Activated T-cell treated with anti-CD3 and anti-CD28 coated beads for 1 hour (primary cell): ENCODE results near the gene TPR.

Experiments
- DNase-seq: peaks from one replicate; pipeline ENCODE4 v3.0.0-alpha.2; 2020; ENCODE audit warnings: low read depth

The TPR gene

DNA sequence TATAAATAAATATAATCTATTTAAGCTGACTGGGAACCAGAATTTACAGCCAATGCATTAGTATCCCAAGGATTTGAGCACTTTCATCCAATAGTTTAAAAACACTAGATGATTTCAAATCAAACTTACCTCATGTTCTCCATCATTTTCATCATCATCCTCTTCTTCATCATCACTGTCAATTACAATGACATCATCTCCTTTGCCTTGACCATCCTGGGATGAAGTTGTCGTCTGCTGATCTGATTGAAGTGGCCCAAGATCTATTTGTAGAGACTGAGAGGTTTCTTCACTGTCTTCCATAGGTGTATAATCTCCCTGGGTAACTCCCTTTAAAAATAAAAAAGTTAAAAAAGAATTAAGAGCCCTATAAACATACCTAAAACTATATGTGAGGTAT is 47.7 kb downstream of the TPR start:
- DNase-seq = no peak

DNA sequence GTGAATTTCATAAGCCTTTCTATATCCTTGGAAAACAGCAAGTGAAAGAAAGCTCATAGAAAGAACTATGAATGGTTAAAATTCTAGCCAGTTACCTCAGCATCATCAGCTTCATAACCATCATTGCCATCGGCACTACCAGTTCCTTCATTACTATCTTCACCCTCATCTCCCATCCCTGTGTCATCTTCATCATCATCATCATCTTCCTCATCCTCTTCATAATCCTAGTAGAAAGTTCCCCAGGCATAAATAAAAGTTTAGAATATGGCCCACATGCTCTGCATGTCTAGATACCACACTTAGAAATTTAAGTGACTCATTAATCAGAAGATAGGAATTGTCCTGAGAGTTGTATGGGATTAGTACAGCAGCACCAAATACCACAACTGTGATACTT is 49.0 kb downstream of the TPR start:
- DNase-seq = no peak

GRCh38 chr1:186325239-186325638 is 49.8 kb downstream of the TPR start:
- no peak for DNase-seq

GRCh38 chr1:186323865-186324264 is 51.2 kb downstream of the TPR start:
- DNase-seq = no peak

DNA sequence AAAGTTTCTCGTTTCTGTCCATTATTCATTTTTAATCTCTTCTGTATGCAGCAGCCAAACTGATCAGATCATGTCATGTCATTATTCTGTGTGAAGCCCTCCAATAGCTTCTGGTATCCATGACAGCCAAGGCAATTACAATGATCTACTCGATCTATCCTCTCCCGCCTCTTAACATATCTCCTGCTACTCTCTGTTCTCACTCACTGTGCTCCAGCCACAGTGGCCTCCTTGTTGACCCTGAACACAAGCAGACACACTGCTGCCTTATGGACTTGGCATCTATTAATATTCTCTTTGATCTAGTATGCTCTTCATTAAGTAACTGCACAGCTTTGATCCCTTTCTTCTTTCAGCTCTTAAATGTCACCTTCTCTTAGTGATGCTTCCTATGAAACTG is 59.5 kb downstream of the TPR start:
- no peak for DNase-seq

- no peak for DNase-seq
Observed at GRCh38 chr1:186311375-186312051, 63.5 kb downstream of the TPR start.

DNA sequence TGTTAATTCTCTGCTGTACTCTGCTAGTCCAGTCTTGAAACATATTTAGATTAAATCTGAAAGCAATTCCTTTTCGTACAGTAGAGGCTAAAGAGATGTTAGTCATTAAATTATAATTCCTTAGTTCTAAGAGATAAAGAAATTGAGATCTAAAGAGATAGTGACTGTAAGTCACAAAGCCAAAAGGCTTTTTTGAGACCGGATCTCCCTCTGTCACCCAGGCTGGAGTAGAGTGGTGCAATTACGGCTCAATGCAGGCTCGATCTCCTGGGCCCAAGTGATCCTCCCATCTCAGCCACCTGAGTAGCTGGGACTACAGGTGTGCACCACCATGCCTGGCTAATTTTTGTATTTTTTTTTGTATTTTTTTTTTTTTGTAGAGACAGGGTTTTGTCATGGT is 64.7 kb downstream of the TPR start:
- no peak for DNase-seq

GRCh38 chr1:186308264-186309060 is 66.6 kb downstream of the TPR start:
- no peak for DNase-seq

- DNase-seq = no peak
Observed at GRCh38 chr1:186307445-186307844, 67.6 kb downstream of the TPR start.

DNA sequence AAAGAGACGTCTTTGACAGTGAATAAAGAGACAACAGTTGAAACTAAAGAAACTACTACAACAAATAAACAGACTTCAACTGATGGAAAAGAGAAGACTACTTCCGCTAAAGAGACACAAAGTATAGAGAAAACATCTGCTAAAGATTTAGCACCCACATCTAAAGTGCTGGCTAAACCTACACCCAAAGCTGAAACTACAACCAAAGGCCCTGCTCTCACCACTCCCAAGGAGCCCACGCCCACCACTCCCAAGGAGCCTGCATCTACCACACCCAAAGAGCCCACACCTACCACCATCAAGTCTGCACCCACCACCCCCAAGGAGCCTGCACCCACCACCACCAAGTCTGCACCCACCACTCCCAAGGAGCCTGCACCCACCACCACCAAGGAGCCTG is 68.5 kb downstream of the TPR start:
- DNase-seq = no peak

DNA sequence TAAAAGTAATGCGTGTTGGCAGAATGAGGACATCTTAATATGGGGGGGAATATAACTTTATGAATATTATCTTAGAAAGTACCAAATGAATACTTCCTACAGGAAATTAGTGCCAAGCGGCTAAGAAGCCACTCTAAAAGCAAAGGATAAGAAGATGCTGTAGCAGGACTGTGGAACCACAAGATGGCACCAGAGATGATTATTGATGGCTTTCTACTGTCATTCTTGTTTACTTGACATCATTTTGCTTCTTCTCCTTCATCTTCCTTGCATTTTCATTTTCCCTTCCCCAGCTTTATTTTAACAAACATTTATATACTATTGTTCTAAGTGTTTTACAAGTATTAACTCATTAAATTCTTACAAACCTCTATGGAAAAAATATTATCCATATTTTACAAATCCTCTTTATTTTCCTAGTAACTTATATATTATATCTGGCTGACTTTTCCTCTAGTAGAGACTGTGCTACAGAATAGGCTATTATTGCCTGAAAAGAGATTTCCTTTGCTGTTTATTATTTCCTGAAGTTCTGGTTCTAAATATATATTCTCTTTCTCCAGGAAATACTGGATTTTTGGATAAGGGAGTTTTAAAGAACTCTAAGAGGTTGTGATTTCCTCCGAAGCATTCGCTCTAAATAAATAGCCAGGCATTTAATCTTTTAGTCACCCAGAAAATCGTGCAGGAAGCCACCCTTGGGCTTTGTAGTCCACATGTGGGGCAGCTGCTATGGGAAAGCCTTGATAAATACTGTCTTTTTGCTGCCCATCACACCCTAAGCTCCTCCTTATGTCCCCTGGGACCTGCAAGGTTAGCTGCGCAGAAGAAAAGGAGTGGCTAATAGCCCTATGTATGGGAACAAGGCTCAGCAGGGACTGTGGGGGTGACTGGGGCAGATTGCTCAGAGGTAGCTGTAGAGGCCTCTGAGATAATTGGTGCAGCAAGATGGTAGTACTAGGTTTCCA is 69.8 kb downstream of the TPR start:
- DNase-seq = no peak

GRCh38 chr1:186303911-186304310 is 71.1 kb downstream of the TPR start:
- DNase-seq = no peak

- DNase-seq = no peak
Observed at GRCh38 chr1:186302381-186302920, 72.6 kb downstream of the TPR start.

DNA sequence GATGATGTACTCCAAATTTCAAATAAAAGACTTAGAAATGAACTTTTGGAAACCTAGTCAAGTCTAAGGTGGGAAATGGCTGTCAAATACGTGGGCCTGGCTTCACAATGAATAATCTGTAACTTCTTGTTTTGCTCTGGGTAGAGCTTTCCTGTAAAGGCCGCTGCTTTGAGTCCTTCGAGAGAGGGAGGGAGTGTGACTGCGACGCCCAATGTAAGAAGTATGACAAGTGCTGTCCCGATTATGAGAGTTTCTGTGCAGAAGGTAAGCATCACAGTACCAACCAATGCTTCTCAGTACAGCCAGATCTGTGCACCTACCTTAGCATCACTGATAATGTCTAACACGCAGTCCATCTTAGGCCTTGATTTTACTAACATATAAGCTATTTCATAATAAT is 73.6 kb downstream of the TPR start:
- DNase-seq = no peak

- DNase-seq = no peak
Observed at GRCh38 chr1:186300056-186300455, 75.0 kb downstream of the TPR start.

DNA sequence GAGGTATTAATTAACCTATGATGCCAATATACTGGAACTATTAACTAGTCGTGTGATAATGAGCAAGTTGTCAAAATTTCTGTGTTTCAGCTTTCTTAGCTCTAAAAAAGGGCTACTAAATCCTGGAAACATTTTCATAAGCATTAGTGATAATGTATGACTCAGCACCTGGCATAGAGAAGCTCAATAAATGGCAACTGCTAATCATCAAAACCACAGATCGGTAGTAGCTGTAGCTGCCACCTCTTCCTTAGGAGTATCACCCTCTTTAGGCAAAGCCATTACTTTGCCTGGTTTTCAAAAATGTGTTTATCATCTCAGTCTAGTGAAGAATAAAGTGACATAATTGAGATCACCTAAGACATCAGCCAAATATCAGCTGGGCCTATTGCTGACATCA is 75.5 kb downstream of the TPR start:
- DNase-seq = no peak

GRCh38 chr1:186298851-186299250 is 76.2 kb downstream of the TPR start:
- DNase-seq = no peak

GRCh38 chr1:186297439-186298045 is 77.5 kb downstream of the TPR start:
- no peak for DNase-seq

GRCh38 chr1:186295980-186296379 is 79.1 kb downstream of the TPR start, which contains the start of gene PRG4:
Gene PRG4 (plus strand): TSS chr1:186296279.
- no peak for DNase-seq

DNA sequence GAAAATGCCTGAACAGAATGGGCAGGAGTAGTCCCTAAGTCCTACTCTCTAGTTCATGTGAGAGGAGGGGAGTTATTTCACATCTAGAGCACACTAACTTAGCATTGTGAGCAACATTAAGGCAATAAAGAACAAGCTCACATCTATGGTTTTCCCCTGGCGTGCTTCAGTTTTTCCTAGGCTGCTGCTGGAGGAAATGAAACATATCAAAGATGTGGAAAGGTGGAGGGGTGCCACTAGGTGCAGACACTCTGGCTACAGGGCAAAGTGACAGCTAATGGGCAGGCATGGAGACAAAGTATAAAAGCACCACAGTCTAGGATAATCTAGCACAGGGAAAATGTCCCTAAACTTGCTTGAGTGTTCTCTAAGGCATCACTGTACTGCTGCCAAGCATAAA is 82.2 kb downstream of the TPR start:
- DNase-seq = no peak

DNA sequence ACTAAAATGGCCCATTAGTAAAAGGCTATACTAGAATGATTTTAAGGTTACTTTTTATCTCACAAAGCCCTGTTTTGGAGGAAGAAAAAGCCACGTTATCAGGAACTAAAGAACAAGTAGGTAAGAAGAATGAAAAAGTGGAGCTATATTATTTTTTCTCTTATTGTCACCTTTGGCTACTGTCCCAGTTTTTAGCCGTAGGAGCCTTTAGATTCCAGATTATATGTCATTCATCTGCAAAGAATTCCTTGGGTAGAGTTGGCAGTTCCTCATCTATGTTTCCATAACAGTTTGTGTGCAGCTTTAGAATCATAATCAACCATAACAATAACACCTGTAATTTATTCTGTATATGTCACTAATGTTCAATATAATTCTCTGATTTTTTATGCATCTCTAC is 83.8 kb downstream of the TPR start:
- DNase-seq = no peak
